Parathyroid adenoma (tissue), 2 donors: ENCODE results near the gene C4orf50.
"Not testable (repeated sequence)": the region's sequence is repeated elsewhere in the genome, so short reads cannot be mapped to it uniquely, and the experiment has no call there.

Experiments
- H2AFZ ChIP-seq: fragments of 300-600 bp; sonication (generic); one replicate; pipeline ENCODE4 v1.7.0; 2017; ENCODE audit warnings: antibody characterized with exemption, mild to moderate bottlenecking
- H3K27ac ChIP-seq: fragments of 300-600 bp; sonication (generic); one replicate; pipeline ENCODE4 v1.7.0; 2017
- H3K27me3 ChIP-seq: fragments of 300-600 bp; sonication (generic); one replicate; pipeline ENCODE4 v1.7.0; 2017; ENCODE audit warnings: low read length; ENCODE audit not compliant: control insufficient read depth, insufficient read depth
- H3K36me3 ChIP-seq: fragments of 300-600 bp; sonication (generic); one replicate; pipeline ENCODE4 v1.7.0; 2017; ENCODE audit warnings: low read length; ENCODE audit not compliant: control insufficient read depth, insufficient read depth
- H3K4me1 ChIP-seq: fragments of 300-600 bp; sonication (generic); one replicate; pipeline ENCODE4 v1.7.0; 2017; ENCODE audit warnings: control low read depth
- H3K4me2 ChIP-seq: fragments of 300-600 bp; sonication (generic); one replicate; pipeline ENCODE4 v1.7.0; 2017; ENCODE audit warnings: low read length
- H3K4me3 ChIP-seq: fragments of 300-600 bp; sonication (generic); one replicate; pipeline ENCODE4 v1.7.0; 2017; ENCODE audit warnings: low read depth, low read length
- H3K79me2 ChIP-seq: fragments of 300-600 bp; sonication (generic); one replicate; pipeline ENCODE4 v1.7.0; 2017; ENCODE audit warnings: control low read depth
- H3K9ac ChIP-seq: fragments of 300-600 bp; sonication (generic); one replicate; pipeline ENCODE4 v1.7.0; 2017; ENCODE audit warnings: mild to moderate bottlenecking
- H3K9me3 ChIP-seq: fragments of 300-600 bp; sonication (generic); one replicate; pipeline ENCODE4 v1.7.0; 2017; ENCODE audit warnings: low read length; ENCODE audit not compliant: control insufficient read depth
- TF ChIP-seq, protein P1 (sequence below): fragments of 300-600 bp; sonication (generic); IDR thresholded peaks from one replicate; pipeline ENCODE4 v1.7.0; 2017; ENCODE audit warnings: antibody characterized with exemption, mild to moderate bottlenecking
- donor health status: primary hyperparathyroidism.

C4orf50 gene

DNA sequence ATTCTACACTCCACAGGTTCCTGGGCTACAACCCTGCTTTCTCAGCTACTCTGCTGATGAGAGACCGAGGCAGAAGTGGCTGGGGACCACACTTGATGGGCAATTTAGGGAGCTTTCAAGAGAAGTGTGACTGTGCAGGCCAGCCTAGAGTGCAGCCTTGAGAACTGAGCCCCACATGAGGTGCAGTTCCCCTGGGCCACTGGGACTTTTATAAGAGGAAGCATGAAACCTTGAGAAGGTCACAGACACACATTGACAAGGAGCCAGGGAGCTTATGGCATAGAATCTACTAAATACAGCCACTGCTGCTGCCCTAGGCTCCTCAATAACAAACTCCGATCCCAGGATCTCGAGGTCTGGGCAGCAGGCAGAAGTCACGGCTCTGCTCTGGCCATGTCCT is 13.1 kb downstream of the C4orf50 start:
- Histone ChIP-seq H3K4me2 (no peak overlapping the region), H3K4me3 (no peak overlapping the region), H3K79me2 (no peaks in the 10 kb centered on the region), H3K9me3 (no peaks in the 10 kb centered on the region), H3K27ac (no peak overlapping the region), H3K9ac (no peak overlapping the region), H3K4me1 (no peaks in the 10 kb centered on the region), H3K27me3 (no peaks in the 10 kb centered on the region), H3K36me3 (no peaks in the 10 kb centered on the region), H2AFZ (no peak overlapping the region)
- TF ChIP-seq, protein P1, sequence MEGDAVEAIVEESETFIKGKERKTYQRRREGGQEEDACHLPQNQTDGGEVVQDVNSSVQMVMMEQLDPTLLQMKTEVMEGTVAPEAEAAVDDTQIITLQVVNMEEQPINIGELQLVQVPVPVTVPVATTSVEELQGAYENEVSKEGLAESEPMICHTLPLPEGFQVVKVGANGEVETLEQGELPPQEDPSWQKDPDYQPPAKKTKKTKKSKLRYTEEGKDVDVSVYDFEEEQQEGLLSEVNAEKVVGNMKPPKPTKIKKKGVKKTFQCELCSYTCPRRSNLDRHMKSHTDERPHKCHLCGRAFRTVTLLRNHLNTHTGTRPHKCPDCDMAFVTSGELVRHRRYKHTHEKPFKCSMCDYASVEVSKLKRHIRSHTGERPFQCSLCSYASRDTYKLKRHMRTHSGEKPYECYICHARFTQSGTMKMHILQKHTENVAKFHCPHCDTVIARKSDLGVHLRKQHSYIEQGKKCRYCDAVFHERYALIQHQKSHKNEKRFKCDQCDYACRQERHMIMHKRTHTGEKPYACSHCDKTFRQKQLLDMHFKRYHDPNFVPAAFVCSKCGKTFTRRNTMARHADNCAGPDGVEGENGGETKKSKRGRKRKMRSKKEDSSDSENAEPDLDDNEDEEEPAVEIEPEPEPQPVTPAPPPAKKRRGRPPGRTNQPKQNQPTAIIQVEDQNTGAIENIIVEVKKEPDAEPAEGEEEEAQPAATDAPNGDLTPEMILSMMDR, result no peak

DNA sequence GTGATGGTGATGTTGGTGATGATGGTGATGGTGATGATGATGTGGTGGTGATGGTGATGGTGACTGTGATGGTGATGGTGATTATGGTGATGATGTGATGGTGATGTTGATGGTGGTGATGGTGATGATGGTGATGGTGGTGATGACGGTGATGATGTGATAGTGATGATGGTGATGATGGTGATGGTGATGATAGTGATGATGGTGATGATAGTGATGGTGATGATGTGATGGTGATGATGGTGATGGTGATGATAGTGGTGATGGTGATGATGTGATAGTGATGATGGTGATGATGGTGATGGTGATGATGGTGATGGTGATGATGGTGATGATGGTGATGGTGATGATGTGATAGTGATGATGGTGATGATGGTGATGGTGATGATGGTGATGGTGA is 14.7 kb downstream of the C4orf50 start:
- H3K27ac ChIP-seq, H3K9me3 ChIP-seq, H3K9ac ChIP-seq, H3K4me3 ChIP-seq, H3K36me3 ChIP-seq, H3K4me1 ChIP-seq, H3K4me2 ChIP-seq, H3K79me2 ChIP-seq, H2AFZ ChIP-seq, H3K27me3 ChIP-seq: not testable (repeated sequence)

DNA sequence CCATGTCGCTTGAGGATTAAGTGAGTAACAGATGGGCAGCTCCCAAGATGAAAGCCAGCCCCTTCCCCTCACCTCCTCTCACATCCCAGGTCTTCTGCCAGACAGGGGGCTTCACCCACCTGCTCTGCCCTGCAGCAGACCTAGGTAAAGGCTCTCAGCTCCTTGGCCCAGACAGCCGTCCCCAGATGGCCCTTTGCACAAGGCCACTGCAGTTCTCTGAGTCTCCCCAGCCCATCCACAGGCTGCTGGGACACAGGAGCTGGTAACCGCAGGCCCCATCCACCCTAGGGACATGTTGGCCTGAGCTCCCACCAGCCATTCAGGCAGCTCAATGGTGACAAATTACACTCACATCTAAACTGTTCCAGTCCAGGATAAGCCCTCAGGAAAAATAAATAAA is 15.3 kb downstream of the C4orf50 start:
- Histone ChIP-seq H3K79me2 (no peaks in the 10 kb centered on the region), H3K9ac (no peak overlapping the region), H3K27ac (no peak overlapping the region), H3K36me3 (no peaks in the 10 kb centered on the region), H2AFZ (no peak overlapping the region), H3K4me3 (no peak overlapping the region), H3K27me3 (no peaks in the 10 kb centered on the region), H3K4me2 (no peak overlapping the region), H3K4me1 (no peaks in the 10 kb centered on the region), H3K9me3 (no peaks in the 10 kb centered on the region)
- TF ChIP-seq, protein P1, result no peak

DNA sequence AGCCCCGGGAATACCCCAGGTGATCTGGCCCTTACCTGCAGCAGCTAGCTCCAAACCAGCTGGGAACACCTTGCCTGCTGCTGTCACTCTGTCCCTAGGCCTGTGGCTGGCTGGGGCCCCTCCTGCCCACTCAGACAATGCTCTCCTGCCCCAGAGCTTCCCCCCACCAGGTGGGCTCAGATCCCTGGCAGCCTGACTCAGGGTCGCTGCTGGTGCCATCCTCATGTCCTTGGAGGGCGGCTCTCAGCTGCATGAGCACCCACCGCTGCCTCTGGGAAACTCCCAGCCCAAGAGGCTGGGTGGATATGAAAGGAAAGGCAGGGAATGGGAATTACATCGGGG is 15.8 kb downstream of the C4orf50 start:
- no peak overlapping the region for H3K4me3 ChIP-seq
- H2AFZ ChIP-seq, result no peak overlapping the region
- H3K4me1 ChIP-seq, result no peaks in the 10 kb centered on the region
- H3K27ac ChIP-seq, result no peak overlapping the region
- H3K4me2 ChIP-seq, result no peak overlapping the region
- TF ChIP-seq, protein P1, result no peak
- no peaks in the 10 kb centered on the region for H3K27me3 ChIP-seq
- H3K9ac ChIP-seq, result no peak overlapping the region
- H3K79me2 ChIP-seq, result no peaks in the 10 kb centered on the region
- H3K36me3 ChIP-seq, result no peaks in the 10 kb centered on the region
- no peaks in the 10 kb centered on the region for H3K9me3 ChIP-seq

DNA sequence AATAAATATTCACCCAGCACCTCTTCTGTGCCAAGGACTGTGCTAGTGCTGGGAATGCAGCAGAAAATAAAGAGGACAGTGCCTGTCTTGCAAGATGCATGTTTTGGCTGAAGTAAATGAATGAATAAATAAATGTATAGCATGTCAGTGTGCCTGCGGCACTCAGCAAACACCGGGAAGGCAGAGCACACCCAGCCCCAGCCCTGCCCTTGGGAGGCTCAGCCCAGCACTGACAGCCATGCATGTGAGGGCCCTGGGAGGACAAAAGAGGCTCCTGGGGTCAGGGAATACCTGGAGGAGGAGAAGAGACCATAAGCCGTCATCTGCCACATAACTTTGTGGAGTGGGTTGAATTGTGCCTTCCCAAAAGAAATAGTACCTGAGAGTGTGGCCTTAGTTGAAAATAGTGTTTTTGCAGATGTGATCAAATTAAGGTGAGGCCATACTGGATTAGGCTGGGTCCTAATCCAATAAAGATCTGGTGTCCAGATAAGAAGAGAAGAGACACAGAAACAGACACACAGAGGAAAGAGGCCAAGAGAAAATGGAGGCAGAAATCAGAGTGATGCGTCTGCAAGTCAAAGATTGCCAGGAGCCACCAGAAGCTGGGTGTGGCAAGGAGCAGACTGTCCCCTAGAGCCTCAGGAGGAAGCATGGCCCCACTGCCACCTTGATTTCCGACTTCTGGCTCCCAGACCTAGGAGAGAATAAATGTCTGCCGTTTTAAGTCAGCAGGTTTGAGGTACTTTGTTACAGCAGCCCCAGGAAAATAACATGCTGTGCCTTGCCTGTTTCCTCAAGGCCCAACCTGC is 16.3 kb downstream of the C4orf50 start:
- Histone ChIP-seq H3K4me3 (no peak overlapping the region), H3K4me2 (no peak overlapping the region), H3K27me3 (no peaks in the 10 kb centered on the region), H3K79me2 (no peaks in the 10 kb centered on the region), H3K9me3 (no peaks in the 10 kb centered on the region), H3K4me1 (no peaks in the 10 kb centered on the region), H3K36me3 (no peaks in the 10 kb centered on the region), H3K9ac (no peak overlapping the region), H3K27ac (no peak overlapping the region), H2AFZ (no peak overlapping the region)
- TF ChIP-seq, protein P1, result no peak
